ENCODE results near the gene HIC1.

GRCh38 chr17:2058586-2059546 lies 4.0 kb downstream of the HIC1 start:
- TF ChIP-seq EZH2phosphoT487 (IDR thresholded peaks at IDR 0.05; ENCODE audit: borderline replicate concordance, low read depth, low read length): no peak
- TF ChIP-seq CTCF (conservative IDR thresholded peaks at IDR 0.05; ENCODE audit: low read length): peak; percentile 76

Measured in OCI-LY7 (cell line).